Vagina (tissue), 2 donors: ENCODE data around the gene MAFF. TPM values are rescaled to one million over a fixed set of nuclear protein-coding genes. Genes with fewer than 3 reads are reported as not detected.

Experiments used
- DNase-seq, 2 donors: peaks; one replicate each; pipeline ENCODE4 v3.0.0-alpha.2; 2017; ENCODE audit errors: extremely low spot score in 2 of 2
- H3K27ac ChIP-seq: fragments of 200-600 bp; sonication (generic); one replicate; pipeline ENCODE4 v1.5.1; 2019
- H3K27me3 ChIP-seq: fragments of 200-600 bp; sonication (generic); one replicate; pipeline ENCODE4 v1.5.1; 2019
- H3K36me3 ChIP-seq, 2 donors: fragments of 200-600 bp; sonication (generic); one replicate each; pipeline ENCODE4 v1.5.1; 2017 to 2019
- H3K4me1 ChIP-seq: fragments of 200-600 bp; sonication (generic); one replicate; pipeline ENCODE4 v1.5.1; 2019
- H3K4me3 ChIP-seq, 2 donors: fragments of 200-600 bp; sonication (generic); 1 replicate in 1 of 2; 2 replicates in 1 of 2; pipeline ENCODE4 v1.5.1; 2016 to 2019
- H3K9me3 ChIP-seq: fragments of 200-600 bp; sonication (generic); one replicate; pipeline ENCODE4 v1.5.1; 2019
- CTCF ChIP-seq, 3 experiments: fragments of 450-650 bp in 2 of 3; fragments of 200-600 bp in 1 of 3; sonication (generic) in 1 of 3; IDR thresholded peaks; one replicate each; pipeline ENCODE4 v1.5.1; 2017 to 2019; ENCODE audit warnings: antibody characterized with exemption in 3 of 3, mild to moderate bottlenecking in 2 of 3, moderate library complexity in 2 of 3
- POLR2A ChIP-seq, 2 donors: fragments of 450-650 bp; IDR thresholded peaks; one replicate each; pipeline ENCODE4 v1.6.1; 2017; ENCODE audit warnings: antibody characterized with exemption in 2 of 2, mild to moderate bottlenecking in 2 of 2, moderate library complexity in 2 of 2
- POLR2AphosphoS5 ChIP-seq, 2 donors: sonication (generic); formaldehyde crosslinking; IDR thresholded peaks; one replicate each; pipeline ENCODE4 v1.9.0; 2017; ENCODE audit warnings: antibody characterized with exemption in 2 of 2, mild to moderate bottlenecking in 2 of 2, low read depth in 1 of 2; ENCODE audit not compliant: insufficient read depth in 1 of 2
- intact Hi-C: fragments of 100-400 bp; cut with DNase I; formaldehyde crosslinking; loops from one replicate; pipeline ENCODE4 v1.15.1; 2023
- total RNA-seq: library from RNA; depleted of rRNA; stranded (reverse); fragments of >200 nt; gene quantifications from one replicate; pipeline ENCODE4 v1.2.3, GENCODE V29; 2016

MAFF gene
- total RNA-seq, 1 donor from 2014 or later: 90.6 TPM

GRCh38 chr22:38171927-38172831, 29.6 kb upstream of the MAFF start:
- DNase-seq: peak in 1 of 2 donors; percentile 87
- H3K4me3 ChIP-seq: no peak overlapping the region
- H3K36me3 ChIP-seq: no peaks in the 10 kb centered on the region
- H3K27me3 ChIP-seq: no peaks in the 10 kb centered on the region
- no peaks in the 10 kb centered on the region for H3K9me3 ChIP-seq
- H3K4me1 ChIP-seq: peaks cover 36% of the 10 kb centered on the region
- intact Hi-C loops: no loop called here
- H3K27ac ChIP-seq: peak overlapping the region; percentile 66
- TF ChIP-seq POLR2AphosphoS5 (IDR thresholded peaks at IDR 0.05; ENCODE audit: insufficient read depth in 1 of 2, low read depth in 1 of 2): peak in 1 of 2 donors; percentile 70
- TF ChIP-seq CTCF (IDR thresholded peaks at IDR 0.05): no peak
- no peak for TF ChIP-seq POLR2A (IDR thresholded peaks at IDR 0.05)

DNA sequence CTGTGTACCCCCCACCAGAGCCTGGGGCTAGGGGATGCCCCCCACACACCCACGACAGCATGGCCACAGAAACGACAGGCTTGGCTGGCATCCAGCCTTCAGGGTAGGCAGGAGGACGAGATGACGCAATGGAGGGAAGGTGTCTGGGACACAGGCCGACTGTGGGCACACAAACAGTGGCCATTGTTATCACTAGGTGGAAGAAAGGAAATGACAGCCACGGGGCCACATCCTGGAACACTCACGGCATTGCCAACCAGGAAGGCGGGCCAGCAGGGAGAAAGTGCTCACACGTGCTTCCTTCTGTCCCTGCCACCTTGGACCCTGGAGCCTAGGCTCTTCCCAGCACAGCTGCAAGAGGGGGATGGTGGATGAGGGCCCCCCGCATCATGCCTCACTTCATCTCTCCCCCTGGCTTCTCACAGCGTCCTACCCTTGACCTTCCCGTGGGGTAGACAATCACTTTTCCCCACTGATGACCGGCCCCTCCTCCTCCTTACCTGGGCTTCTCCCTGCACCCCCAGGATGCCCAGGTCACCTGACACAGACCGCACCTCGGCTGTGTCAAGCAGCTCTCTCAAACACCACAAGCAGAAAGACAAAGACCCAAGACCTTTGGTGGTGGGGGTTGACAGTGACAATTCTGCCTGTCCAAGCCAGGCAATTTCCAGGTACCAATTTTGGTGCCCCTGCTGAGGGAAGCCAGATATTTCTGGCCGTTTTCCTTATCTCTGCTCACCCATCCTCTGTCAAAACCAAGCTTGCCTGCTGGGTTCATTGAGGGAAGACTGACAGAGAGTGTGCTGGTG, 28.8 kb upstream of the MAFF start:
- TF ChIP-seq POLR2A (IDR thresholded peaks at IDR 0.05) (no peak), POLR2AphosphoS5 (IDR thresholded peaks at IDR 0.05; ENCODE audit: insufficient read depth in 1 of 2, low read depth in 1 of 2) (peak; percentile 71 to 85)
- intact Hi-C loops: no loop called here
- Histone ChIP-seq H3K4me1 (peaks cover 36% of the 10 kb centered on the region), H3K4me3 (no peak overlapping the region), H3K27me3 (no peaks in the 10 kb centered on the region), H3K9me3 (no peaks in the 10 kb centered on the region), H3K36me3 (no peaks in the 10 kb centered on the region), H3K27ac (peak overlapping the region; percentile 66)
- DNase-seq: no peak

DNA sequence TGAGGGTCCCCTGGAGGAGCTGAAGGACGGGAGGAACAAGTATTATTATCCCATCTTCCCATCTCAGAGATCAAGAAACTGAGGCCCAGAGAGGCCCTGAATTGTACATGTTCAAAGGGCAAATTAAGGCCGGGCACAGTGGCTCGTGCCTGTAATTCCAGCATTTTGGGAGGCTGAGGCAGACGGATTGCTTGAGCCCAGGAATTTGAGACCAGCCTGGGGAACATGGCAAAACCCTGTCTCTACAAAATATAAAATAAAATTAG, 28.2 kb upstream of the MAFF start:
- Histone ChIP-seq H3K4me1 (peaks cover 38% of the 10 kb centered on the region), H3K27ac (no peak overlapping the region), H3K4me3 (no peak overlapping the region), H3K36me3 (no peaks in the 10 kb centered on the region), H3K27me3 (no peaks in the 10 kb centered on the region), H3K9me3 (no peaks in the 10 kb centered on the region)
- no peak for DNase-seq
- TF ChIP-seq POLR2A (IDR thresholded peaks at IDR 0.05): no peak
- no peak for TF ChIP-seq POLR2AphosphoS5 (IDR thresholded peaks at IDR 0.05; ENCODE audit: insufficient read depth in 1 of 2, low read depth in 1 of 2)
- TF ChIP-seq CTCF (IDR thresholded peaks at IDR 0.05): no peak
- intact Hi-C loops: no loop called here

GRCh38 chr22:38174626-38175025, 27.2 kb upstream of the MAFF start:
- no peak for TF ChIP-seq POLR2A (IDR thresholded peaks at IDR 0.05)
- TF ChIP-seq POLR2AphosphoS5 (IDR thresholded peaks at IDR 0.05; ENCODE audit: insufficient read depth in 1 of 2, low read depth in 1 of 2): no peak
- no peak for TF ChIP-seq CTCF (IDR thresholded peaks at IDR 0.05)
- intact Hi-C loops: no loop called here
- Histone ChIP-seq H3K27ac (peak overlapping the region; percentile 99), H3K36me3 (no peaks in the 10 kb centered on the region), H3K4me1 (peaks cover 45% of the 10 kb centered on the region), H3K4me3 (no peak overlapping the region), H3K9me3 (no peaks in the 10 kb centered on the region), H3K27me3 (no peaks in the 10 kb centered on the region)
- DNase-seq: no peak

DNA sequence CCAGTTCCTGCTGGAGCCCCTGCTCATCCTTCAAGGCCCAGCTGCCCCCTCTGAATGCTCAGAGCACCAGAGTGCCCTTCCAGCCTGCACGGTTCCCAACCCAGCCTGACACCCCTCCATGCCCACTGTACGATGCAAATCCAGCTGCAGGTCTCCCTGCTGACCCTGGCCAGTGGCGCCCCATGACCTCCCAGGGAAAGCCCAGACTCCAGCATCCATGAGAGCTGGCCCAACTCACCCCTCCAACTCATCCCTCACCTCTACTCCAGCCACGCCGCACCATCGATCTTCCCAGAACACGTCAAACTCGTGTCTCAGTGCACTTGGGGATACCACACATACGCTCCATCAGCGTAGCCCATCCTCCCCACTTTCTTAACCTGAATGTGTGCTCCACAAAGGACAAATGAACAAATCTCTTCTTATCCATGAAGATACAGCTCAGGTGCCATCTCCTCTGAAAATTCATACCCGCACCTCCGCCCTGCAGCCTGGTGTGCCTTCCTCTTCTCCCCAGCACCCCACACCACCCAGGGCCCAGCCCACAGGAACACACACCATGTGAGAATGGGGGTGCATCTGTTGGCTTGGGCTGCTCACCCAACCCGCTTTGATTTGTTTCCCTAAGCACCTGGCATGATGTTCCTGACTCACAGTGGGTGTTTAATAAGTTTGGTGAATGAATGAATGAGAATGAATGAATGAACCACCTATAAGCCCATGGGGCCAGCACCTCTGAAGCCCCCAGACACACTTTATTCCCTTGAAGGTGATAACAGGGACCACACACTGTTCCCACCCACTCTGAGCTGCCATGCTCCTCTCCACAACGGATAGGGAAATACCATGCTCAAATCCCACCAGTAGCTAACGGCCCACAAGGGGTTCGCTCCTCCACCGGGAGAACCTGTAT, 26.3 kb upstream of the MAFF start:
- no peak for DNase-seq
- intact Hi-C loops: no loop called here
- H3K27me3 ChIP-seq: no peaks in the 10 kb centered on the region
- TF ChIP-seq POLR2A (IDR thresholded peaks at IDR 0.05): no peak
- TF ChIP-seq POLR2AphosphoS5 (IDR thresholded peaks at IDR 0.05; ENCODE audit: insufficient read depth in 1 of 2, low read depth in 1 of 2): no peak
- no peak for TF ChIP-seq CTCF (IDR thresholded peaks at IDR 0.05)
- no peaks in the 10 kb centered on the region for H3K36me3 ChIP-seq
- H3K9me3 ChIP-seq: no peaks in the 10 kb centered on the region
- peaks cover 53% of the 10 kb centered on the region for H3K4me1 ChIP-seq
- no peak overlapping the region for H3K4me3 ChIP-seq
- H3K27ac ChIP-seq: peak overlapping the region; percentile 99
